HG03066 (cell line): ENCODE data around the gene SPRN.

ENCODE experiments used
- ATAC-seq: cut with Tn5 transposase; IDR thresholded peaks from one replicate; pipeline ENCODE4 v1.9.1; 2021; ENCODE audit warnings: low read depth; ENCODE audit not compliant: unreplicated experiment

Gene SPRN

GRCh38 chr10:133412381-133412711 is 12.1 kb downstream of the SPRN start:
- no peak for ATAC-seq

- no peak for ATAC-seq
Observed at GRCh38 chr10:133411523-133412380, 12.7 kb downstream of the SPRN start.

- ATAC-seq = no peak
Observed at GRCh38 chr10:133405844-133406527, 18.4 kb downstream of the SPRN start.

- no peak for ATAC-seq
Observed at GRCh38 chr10:133405272-133405671, 19.2 kb downstream of the SPRN start.

GRCh38 chr10:133403784-133404183 is 20.6 kb downstream of the SPRN start:
- no peak for ATAC-seq

- no peak for ATAC-seq
Observed at GRCh38 chr10:133403359-133403758, 21.1 kb downstream of the SPRN start.

- no peak for ATAC-seq
Observed at GRCh38 chr10:133401981-133402725, 22.3 kb downstream of the SPRN start.

GRCh38 chr10:133401500-133401899 is 22.9 kb downstream of the SPRN start:
- ATAC-seq = peak; percentile 2

GRCh38 chr10:133400624-133401424 is 23.6 kb downstream of the SPRN start:
- ATAC-seq = peak; percentile 69

- no peak for ATAC-seq
Observed at GRCh38 chr10:133399123-133399601, 25.3 kb downstream of the SPRN start.

GRCh38 chr10:133397938-133398337 is 26.5 kb downstream of the SPRN start:
- no peak for ATAC-seq

- ATAC-seq = no peak
Observed at GRCh38 chr10:133396035-133396624, 28.3 kb downstream of the SPRN start.

GRCh38 chr10:133394801-133395221 is 29.6 kb downstream of the SPRN start:
- ATAC-seq = no peak

- ATAC-seq = peak; percentile 55
Observed at GRCh38 chr10:133394064-133394663, 30.3 kb downstream of the SPRN start, which contains the start of gene MTG1. TSS of gene MTG1 (plus strand) at chr10:133394157. CDS start at chr10:133394221, 64 bp downstream.

GRCh38 chr10:133393401-133394063 is 30.9 kb downstream of the SPRN start:
- no peak for ATAC-seq

- ATAC-seq = no peak
Observed at GRCh38 chr10:133391761-133392518, 32.5 kb downstream of the SPRN start.

GRCh38 chr10:133391249-133391635 is 33.2 kb downstream of the SPRN start:
- ATAC-seq = no peak

- ATAC-seq = no peak
Observed at GRCh38 chr10:133390597-133391248, 33.7 kb downstream of the SPRN start.
